ENCODE results near the gene NT5DC4. TPM values are rescaled to one million over a fixed set of nuclear protein-coding genes. Genes with fewer than 3 reads are reported as not detected.

NT5DC4 gene
- total RNA-seq (ENCODE audit: low replicate concordance): not detected in 2 replicates

DNA sequence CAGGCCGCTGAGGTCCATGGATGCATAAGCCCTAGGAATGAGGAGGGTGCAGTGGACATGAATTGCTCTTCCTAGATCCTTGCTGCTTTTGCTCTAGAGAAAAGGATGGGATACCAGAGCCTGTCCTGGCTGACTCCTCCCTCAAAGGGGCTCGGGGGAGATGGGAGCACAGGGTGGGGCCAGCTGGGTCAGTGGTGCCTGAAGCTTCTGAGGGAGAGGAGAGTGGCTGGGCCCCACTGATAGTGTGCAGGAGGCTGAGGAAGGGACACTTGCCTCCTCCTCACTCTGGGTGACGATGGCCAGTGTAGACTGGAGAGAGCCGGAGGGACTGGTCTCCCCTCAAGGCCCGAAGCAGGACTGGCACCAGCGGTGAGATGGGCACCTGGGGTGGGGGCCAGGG lies at the start of gene NT5DC4:
Gene NT5DC4 (plus strand): TSS at position 236 of the 400 bp plus-strand sequence. CDS start 60 bp downstream, at position 296.

GRCh38 chr2:112764071-112765044 lies 43.5 kb downstream of the NT5DC4 start, which contains the start of gene CKAP2L:
Gene CKAP2L, minus strand, starts transcription at chr2:112764609. Its CDS starts 11 bp downstream, at chr2:112764598.

GRCh38 chr2:112784199-112785189 lies 63.7 kb downstream of the NT5DC4 start, which contains the start of gene IL1A:
Gene IL1A, minus strand, starts transcription at chr2:112784493. Its CDS starts 723 bp downstream, at chr2:112783770.

Other genes with a start within 250 kb of the NT5DC4 start
- 26.8 and 28.0 TPM in 2 replicates for gene TTL, start 238.9 kb upstream of the NT5DC4 start, total RNA-seq (ENCODE audit: low replicate concordance)
- 11.9 and 13.5 TPM in 2 replicates for gene POLR1B, start 178.6 kb upstream of the NT5DC4 start, total RNA-seq (ENCODE audit: low replicate concordance)
- 13.2 and 21.2 TPM in 2 replicates for gene CHCHD5, start 136.4 kb upstream of the NT5DC4 start, total RNA-seq (ENCODE audit: low replicate concordance)
- gene SLC20A1, start 75.1 kb upstream of the NT5DC4 start, total RNA-seq (ENCODE audit: low replicate concordance): 27.4 and 82.2 TPM in 2 replicates
- 0.94 and 2.1 TPM in 2 replicates for gene CKAP2L, start 43.6 kb downstream of the NT5DC4 start, total RNA-seq (ENCODE audit: low replicate concordance)
- 4.1 TPM in 1 of 2 replicates, not detected in the other for gene IL1A, start 63.5 kb downstream of the NT5DC4 start, total RNA-seq (ENCODE audit: low replicate concordance)
- 0.82 and 60.4 TPM in 2 replicates for gene IL1B, start 115.8 kb downstream of the NT5DC4 start, total RNA-seq (ENCODE audit: low replicate concordance)
- not detected in 2 replicates for gene IL37, start 190.1 kb downstream of the NT5DC4 start, total RNA-seq (ENCODE audit: low replicate concordance)